SK-N-SH treated with all-trans-retinoic acid at 6 μM for 48 hours (cell line): ENCODE data around the gene RAD52.

ENCODE experiments used
- ATAC-seq: fragments of 200-7000 bp; cut with Tn5 transposase; 3 replicates; pipeline ENCODE4 v1.9.1; 2020; ENCODE audit warnings: mild to moderate bottlenecking, moderate library complexity
- ARNTL ChIP-seq: fragments of 450-650 bp; formaldehyde crosslinking; IDR thresholded peaks from 2 replicates; pipeline ENCODE4 v1.5.0; 2020; ENCODE audit warnings: low read depth, mild to moderate bottlenecking, moderate library complexity, borderline replicate concordance
- BACH2 ChIP-seq: fragments of 250-450 bp; sonication (Bioruptor Pico); IDR thresholded peaks from 2 replicates; pipeline ENCODE4 v1.9.0; 2021; ENCODE audit warnings: mild to moderate bottlenecking, borderline replicate concordance
- CSDC2 ChIP-seq: fragments of 250-450 bp; sonication (Bioruptor Pico); IDR thresholded peaks from 2 replicates; pipeline ENCODE4 v1.5.0; 2020; ENCODE audit warnings: mild to moderate bottlenecking, moderate library complexity
- CSRNP3 ChIP-seq: fragments of 250-450 bp; sonication (Bioruptor Pico); IDR thresholded peaks from 2 replicates; pipeline ENCODE4 v1.5.1; 2021; ENCODE audit warnings: mild to moderate bottlenecking, moderate library complexity
- ESRRG ChIP-seq: fragments of 250-450 bp; sonication (Bioruptor Pico); IDR thresholded peaks from 2 replicates; pipeline ENCODE4 v1.6.1; 2021; ENCODE audit warnings: mild to moderate bottlenecking
- GLIS3 ChIP-seq: fragments of 250-450 bp; sonication (Bioruptor Pico); IDR thresholded peaks from 2 replicates; pipeline ENCODE4 v1.5.0; 2020; ENCODE audit warnings: mild to moderate bottlenecking, moderate library complexity
- ISL1 ChIP-seq: fragments of 250-450 bp; sonication (Bioruptor Pico); IDR thresholded peaks from 2 replicates; pipeline ENCODE4 v2.1.2; 2022; ENCODE audit warnings: mild to moderate bottlenecking, moderate library complexity
- OSR1 ChIP-seq: fragments of 250-450 bp; sonication (Bioruptor Pico); IDR thresholded peaks from 2 replicates; pipeline ENCODE4 v1.8.0; 2022; ENCODE audit warnings: moderate library complexity, mild to moderate bottlenecking, inconsistent platforms
- PATZ1 ChIP-seq: fragments of 250-450 bp; sonication (Bioruptor Pico); IDR thresholded peaks from 2 replicates; pipeline ENCODE4 v1.8.0; 2020; ENCODE audit warnings: mild to moderate bottlenecking, moderate library complexity, borderline replicate concordance
- POU6F1 ChIP-seq: fragments of 250-450 bp; sonication (Bioruptor Pico); IDR thresholded peaks from 2 replicates; pipeline ENCODE4 v1.8.0; 2021; ENCODE audit warnings: low read depth, mild to moderate bottlenecking, moderate library complexity, borderline replicate concordance
- PPARA ChIP-seq: fragments of 250-450 bp; sonication (Bioruptor Pico); IDR thresholded peaks from 2 replicates; pipeline ENCODE4 v1.5.0; 2020; ENCODE audit warnings: mild to moderate bottlenecking, borderline replicate concordance
- RARB ChIP-seq: fragments of 250-450 bp; sonication (Bioruptor Pico); IDR thresholded peaks from 2 replicates; pipeline ENCODE4 v1.8.0; 2021; ENCODE audit warnings: mild to moderate bottlenecking, moderate library complexity
- SNAI2 ChIP-seq: fragments of 250-450 bp; sonication (Bioruptor Pico); IDR thresholded peaks from 2 replicates; pipeline ENCODE4 v1.5.0; 2020; ENCODE audit warnings: mild to moderate bottlenecking, moderate library complexity
- TCF4 ChIP-seq: fragments of 250-450 bp; sonication (Bioruptor Pico); IDR thresholded peaks from 2 replicates; pipeline ENCODE4 v1.8.0; 2021; ENCODE audit warnings: mild to moderate bottlenecking, moderate library complexity, borderline replicate concordance
- TOX ChIP-seq: fragments of 250-450 bp; sonication (Bioruptor Pico); IDR thresholded peaks from 2 replicates; pipeline ENCODE4 v1.8.0; 2021; ENCODE audit warnings: mild to moderate bottlenecking, moderate library complexity, borderline replicate concordance
- TSHZ2 ChIP-seq: fragments of 250-450 bp; sonication (Bioruptor Pico); IDR thresholded peaks from 2 replicates; pipeline ENCODE4 v1.5.0; 2020; ENCODE audit warnings: mild to moderate bottlenecking, moderate library complexity
- ZC3H10 ChIP-seq: fragments of 250-450 bp; sonication (Bioruptor Pico); IDR thresholded peaks from 2 replicates; pipeline ENCODE4 v1.5.1; 2021; ENCODE audit warnings: mild to moderate bottlenecking, moderate library complexity
- ZFP3 ChIP-seq: fragments of 250-450 bp; sonication (Bioruptor Pico); IDR thresholded peaks from 2 replicates; pipeline ENCODE4 v1.5.0; 2020; ENCODE audit warnings: mild to moderate bottlenecking, moderate library complexity
- ZFP30 ChIP-seq: fragments of 450-650 bp; formaldehyde crosslinking; IDR thresholded peaks from 2 replicates; pipeline ENCODE4 v1.5.0; 2022; ENCODE audit warnings: mild to moderate bottlenecking, moderate library complexity
- ZNF565 ChIP-seq: fragments of 450-650 bp; formaldehyde crosslinking; conservative IDR thresholded peaks from 2 replicates; pipeline ENCODE4 v1.5.0; 2020; ENCODE audit warnings: low read depth, mild to moderate bottlenecking, moderate library complexity
- ZNF70 ChIP-seq: fragments of 450-650 bp; formaldehyde crosslinking; IDR thresholded peaks from 2 replicates; pipeline ENCODE4 v1.5.0; 2020; ENCODE audit warnings: mild to moderate bottlenecking, moderate library complexity
- ZNF8 ChIP-seq: fragments of 450-650 bp; formaldehyde crosslinking; IDR thresholded peaks from 2 replicates; pipeline ENCODE4 v1.5.0; 2020; ENCODE audit warnings: mild to moderate bottlenecking, moderate library complexity
- TF ChIP-seq, protein P1 (sequence below): fragments of 250-450 bp; sonication (Bioruptor Pico); IDR thresholded peaks from 2 replicates; pipeline ENCODE4 v1.5.1; 2020; ENCODE audit warnings: low read depth, mild to moderate bottlenecking, moderate library complexity

The RAD52 gene

GRCh38 chr12:870378-870777 lies 79.1 kb downstream of the RAD52 start:
- TF ChIP-seq ZFP3 (CRISPR knock-in tag): no peak
- TF ChIP-seq ZNF8 (CRISPR knock-in tag): no peak
- TF ChIP-seq TSHZ2 (CRISPR knock-in tag): no peak
- no peak for TF ChIP-seq PPARA (CRISPR knock-in tag)
- TF ChIP-seq CSDC2 (CRISPR knock-in tag): no peak
- TF ChIP-seq ZC3H10 (CRISPR knock-in tag): no peak
- TF ChIP-seq, protein P1, sequence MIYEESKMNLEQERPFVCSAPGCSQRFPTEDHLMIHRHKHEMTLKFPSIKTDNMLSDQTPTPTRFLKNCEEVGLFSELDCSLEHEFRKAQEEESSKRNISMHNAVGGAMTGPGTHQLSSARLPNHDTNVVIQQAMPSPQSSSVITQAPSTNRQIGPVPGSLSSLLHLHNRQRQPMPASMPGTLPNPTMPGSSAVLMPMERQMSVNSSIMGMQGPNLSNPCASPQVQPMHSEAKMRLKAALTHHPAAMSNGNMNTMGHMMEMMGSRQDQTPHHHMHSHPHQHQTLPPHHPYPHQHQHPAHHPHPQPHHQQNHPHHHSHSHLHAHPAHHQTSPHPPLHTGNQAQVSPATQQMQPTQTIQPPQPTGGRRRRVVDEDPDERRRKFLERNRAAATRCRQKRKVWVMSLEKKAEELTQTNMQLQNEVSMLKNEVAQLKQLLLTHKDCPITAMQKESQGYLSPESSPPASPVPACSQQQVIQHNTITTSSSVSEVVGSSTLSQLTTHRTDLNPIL (CRISPR knock-in tag): no peak
- no peak for TF ChIP-seq SNAI2
- TF ChIP-seq ARNTL (CRISPR knock-in tag): no peak
- TF ChIP-seq ZNF70 (CRISPR knock-in tag): no peak
- TF ChIP-seq TOX (CRISPR knock-in tag): no peak
- no peak for TF ChIP-seq RARB (CRISPR knock-in tag)
- no peak for TF ChIP-seq BACH2
- TF ChIP-seq GLIS3 (CRISPR knock-in tag): no peak
- ATAC-seq: no peak

DNA sequence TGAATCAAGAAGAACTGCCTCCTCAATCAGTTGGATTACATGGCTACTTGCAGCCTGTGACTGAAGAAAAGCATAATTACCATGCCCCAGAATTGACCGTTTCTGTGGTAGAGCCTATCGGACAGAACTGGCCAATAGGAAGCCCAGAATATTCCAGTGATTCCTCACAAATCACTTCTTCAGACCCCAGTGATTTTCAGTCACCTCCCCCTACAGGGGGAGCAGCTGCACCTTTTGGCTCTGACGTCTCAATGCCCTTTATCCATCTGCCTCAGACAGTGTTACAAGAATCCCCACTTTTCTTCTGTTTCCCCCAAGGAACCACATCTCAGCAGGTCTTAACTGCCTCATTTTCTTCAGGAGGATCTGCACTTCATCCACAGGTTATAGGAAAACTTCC lies 80.8 kb downstream of the RAD52 start:
- ATAC-seq: no peak
- TF ChIP-seq TCF4 (no peak), TOX (CRISPR knock-in tag) (no peak), RARB (CRISPR knock-in tag) (no peak), ZNF8 (CRISPR knock-in tag) (no peak), CSRNP3 (CRISPR knock-in tag) (no peak), ZNF70 (CRISPR knock-in tag) (no peak), ZFP30 (CRISPR knock-in tag) (no peak), PATZ1 (CRISPR knock-in tag) (no peak), GLIS3 (CRISPR knock-in tag) (no peak), SNAI2 (no peak), ZC3H10 (CRISPR knock-in tag) (no peak), OSR1 (no peak), ZNF565 (CRISPR knock-in tag) (no peak), ARNTL (CRISPR knock-in tag) (no peak), POU6F1 (CRISPR knock-in tag) (no peak), ISL1 (CRISPR knock-in tag) (no peak), TSHZ2 (CRISPR knock-in tag) (no peak), ESRRG (no peak), ZFP3 (CRISPR knock-in tag) (no peak), BACH2 (no peak)
